T-helper 1 cell treated with Interleukin-12 subunit alpha and Interleukin-12 subunit beta and Interleukin-4 antibody, amounts not matched to agents 30 ng/mL and 1 ng/mL, for 36 hours (primary cell): ENCODE data around the gene SMOC2. TPM values are rescaled to one million over a fixed set of nuclear protein-coding genes. Genes with fewer than 3 reads are reported as not detected.

Source experiments
- intact Hi-C: fragments of 100-400 bp; cut with micrococcal nuclease; formaldehyde crosslinking; loops from one replicate; pipeline ENCODE4 v1.15.1; 2024
- total RNA-seq: library from RNA; stranded (reverse); gene quantifications from 2 replicates; pipeline ENCODE4 v1.2.3, GENCODE V29; 2022

The SMOC2 gene
- total RNA-seq, 1 donor from 2014 or later = not detected

DNA sequence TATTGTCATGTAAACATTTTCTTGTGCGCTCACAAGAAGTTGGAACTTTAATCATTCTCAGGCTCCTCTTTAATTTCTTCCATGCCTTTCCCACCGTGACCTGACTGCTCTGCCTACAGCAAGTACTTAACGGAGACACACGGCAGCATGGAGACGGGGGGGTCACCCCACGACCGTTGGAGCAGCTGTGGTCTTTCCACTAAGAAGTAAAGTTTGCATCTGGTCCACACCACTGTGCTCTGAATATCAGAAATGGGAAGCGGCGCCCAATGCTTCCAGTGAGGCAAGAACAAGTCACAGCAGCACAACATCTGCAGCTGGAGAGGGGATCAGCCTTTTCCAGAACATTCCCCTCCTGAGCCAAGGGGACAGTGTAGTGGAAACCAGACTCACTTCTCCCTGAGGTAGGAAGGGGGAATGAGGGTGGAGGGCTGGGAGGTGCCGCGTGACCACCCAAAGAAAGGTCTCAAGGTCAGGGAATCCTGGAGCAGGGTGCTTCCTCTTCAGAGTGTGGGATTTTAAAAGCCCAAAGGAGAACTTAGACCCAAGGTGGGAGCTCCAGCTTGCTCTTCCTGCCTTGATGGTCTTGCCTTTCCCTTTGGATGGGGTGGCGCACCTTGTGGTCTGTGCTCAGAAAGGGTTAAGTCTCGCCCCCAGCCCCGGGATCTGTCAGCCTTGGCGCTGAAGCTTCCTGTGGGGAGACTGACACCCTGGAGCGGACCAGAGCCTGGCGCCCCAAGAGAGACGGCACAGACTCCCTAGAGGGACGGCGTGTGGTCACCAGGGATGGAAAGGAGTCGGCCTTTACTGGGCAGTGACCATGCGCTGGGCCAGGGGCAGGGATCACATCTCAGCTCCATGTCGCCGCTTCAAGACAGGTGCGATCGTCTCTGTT, 25.6 kb upstream of the SMOC2 start:
- intact Hi-C loops = no loop called here

DNA sequence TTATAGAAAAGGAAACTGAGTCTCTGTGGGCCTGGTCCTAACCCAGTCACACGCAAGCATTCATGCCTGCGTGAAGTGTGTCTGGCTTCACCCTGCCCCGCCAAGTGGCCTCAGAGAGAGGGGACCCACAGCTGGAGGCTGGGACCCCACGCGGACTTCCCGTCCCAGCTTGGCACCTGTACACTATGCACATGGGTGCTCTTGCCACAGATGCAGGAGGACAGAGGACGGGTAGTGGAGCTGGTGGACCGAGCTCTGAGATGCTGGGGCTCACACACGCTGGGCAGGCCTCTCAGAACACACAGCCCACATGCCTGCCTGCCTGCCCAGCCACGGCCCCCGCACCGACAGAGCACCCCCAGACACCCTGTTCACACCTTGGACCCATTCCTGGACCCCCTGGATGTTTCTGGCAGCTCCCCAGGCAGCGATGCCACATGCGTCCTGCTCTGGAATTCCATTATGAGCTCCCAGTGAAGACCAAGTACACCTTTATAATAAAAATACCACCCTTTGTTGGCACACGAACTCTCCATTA, 24.9 kb upstream of the SMOC2 start:
- intact Hi-C loops = no loop called here

DNA sequence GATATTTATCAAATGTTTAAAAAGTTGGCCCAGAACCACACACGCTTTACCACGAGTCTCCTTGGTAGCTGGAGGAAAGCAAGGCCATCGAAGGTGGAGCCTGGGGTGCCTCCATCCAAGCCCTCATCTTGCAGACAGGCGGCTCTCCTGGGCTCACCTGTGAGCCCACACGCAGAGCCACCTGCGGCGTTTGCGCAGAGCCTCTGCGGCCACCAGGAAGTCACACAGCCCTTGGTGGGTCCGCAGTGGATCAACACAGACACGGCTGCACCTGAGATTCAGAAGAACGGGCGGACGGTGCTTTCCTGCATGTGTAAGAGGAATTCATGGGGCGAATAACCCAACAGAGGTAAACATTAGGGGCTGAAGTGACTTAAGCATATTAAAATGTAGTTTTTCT, 24.5 kb upstream of the SMOC2 start:
- intact Hi-C loops = no loop called here

DNA sequence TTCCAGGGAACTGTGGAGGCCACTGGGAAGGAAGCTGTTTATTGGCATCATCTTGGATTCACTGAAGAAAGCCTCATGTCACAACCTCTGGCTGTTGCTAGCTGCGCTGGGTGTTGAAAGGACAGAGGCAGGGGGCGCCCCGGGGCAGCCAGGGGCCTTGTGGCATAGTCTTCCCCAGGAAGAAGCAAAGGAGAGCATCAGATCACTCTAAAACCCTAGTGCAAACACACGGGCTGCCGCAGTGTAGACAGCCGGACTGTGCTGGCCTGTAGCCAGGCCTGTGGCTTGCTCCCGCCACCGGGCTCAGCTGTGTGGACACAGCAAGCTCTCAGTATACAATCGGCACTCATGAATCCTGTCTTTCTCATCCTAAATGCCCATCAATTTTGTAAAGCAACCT, 23.8 kb upstream of the SMOC2 start:
- intact Hi-C loops = no loop called here

DNA sequence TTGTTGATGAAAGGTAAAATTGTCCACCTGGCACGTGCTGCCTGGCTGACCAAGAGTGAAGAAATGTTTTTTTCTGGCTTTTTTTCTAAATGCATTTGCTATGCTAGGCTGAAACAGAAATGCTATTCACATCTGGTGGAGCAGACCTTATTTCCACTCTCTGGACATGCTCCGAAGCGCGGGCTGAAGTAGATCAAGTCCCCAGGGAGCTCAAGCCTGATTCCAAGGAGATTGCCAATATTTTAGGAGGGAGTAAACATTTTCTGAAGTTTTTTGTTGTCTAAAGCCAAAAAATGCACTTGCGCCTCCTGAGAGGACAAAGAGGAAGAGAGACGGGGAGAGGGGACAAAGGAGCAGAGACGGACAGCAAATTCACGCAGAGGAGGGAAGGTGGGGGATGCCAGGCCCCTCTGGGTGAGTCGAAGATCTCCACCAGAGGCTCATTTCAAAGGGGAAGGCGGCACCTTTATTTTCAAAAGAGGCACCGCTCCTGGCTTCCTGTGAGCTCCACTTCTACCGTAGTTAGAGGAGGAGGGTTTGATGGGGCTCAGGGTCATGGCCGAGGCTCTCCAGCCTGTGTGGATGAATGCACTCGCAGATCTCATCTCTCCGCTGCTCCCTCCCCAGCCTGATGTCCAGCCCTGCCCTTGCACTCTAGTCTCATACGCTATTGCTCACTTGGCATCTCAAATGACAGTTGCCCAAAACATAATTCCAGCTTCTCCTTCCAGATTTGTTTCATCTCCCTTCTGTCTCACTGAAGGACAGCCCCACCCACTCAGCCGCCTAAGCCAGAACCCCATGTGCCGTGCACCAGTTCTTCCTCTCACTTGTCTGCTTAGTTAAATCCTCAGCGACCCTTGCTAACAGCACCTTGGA, 23.1 kb upstream of the SMOC2 start:
- intact Hi-C loops = no loop called here

DNA sequence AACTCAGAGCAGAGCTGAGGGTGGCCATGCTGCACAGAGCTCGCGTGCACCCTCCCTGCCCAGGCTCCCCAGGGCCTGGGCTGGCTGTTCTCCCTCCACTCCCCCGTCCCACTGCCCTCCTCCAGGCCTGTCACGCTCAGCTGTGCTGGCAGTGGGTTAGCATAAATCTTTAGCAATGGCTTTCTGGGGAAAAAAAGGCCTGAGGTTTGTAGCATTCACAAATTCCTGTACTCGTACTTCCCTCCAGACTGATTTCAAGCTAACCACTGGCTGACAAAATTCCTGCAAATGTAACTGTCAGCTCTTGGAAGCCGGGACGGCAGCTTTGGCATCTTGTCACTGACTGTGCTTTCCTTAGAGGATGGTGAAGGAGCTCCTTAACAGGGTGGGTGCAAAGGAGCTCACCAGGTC, 22.3 kb upstream of the SMOC2 start:
- intact Hi-C loops = no loop called here

DNA sequence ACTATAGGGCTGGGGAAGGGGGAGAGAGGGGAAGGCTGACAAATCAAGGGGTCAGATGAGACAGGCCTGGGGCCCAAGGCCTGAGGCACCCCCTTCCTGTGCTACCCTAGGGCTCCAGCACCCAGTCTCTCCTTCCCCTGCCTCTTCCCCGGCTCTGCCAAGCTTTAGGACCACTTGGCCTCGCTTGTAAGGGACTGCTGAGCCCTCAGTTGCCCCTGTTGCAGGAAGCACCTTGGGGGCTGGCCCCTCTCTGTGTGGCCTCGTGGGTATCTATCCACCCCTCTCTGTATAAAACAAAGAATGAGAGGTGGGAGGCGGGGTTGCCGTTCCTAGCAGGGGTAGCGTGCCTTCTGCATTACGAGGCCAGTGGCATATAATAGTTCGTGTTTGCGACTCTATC, 21.4 kb upstream of the SMOC2 start:
- intact Hi-C loops = no loop called here

DNA sequence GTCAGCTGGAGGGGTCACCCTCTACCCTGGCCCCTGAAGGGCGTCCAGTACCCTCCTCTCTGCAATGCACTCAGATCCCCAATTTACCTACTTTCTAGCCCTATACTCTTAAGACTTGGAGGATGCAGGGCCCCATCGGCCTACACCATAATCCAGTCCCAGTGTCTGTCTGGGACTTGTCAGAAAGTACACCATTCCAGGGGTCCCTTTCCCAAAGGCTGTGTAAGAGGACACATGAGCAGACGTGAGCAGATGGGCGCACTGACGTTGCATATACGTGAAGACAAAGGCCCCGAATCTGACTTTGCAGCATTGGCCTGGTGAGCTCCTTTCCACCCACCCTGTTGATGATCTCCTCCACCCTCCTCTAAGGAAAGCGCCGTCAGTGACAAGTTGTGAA, 20.9 kb upstream of the SMOC2 start:
- intact Hi-C loops = no loop called here

DNA sequence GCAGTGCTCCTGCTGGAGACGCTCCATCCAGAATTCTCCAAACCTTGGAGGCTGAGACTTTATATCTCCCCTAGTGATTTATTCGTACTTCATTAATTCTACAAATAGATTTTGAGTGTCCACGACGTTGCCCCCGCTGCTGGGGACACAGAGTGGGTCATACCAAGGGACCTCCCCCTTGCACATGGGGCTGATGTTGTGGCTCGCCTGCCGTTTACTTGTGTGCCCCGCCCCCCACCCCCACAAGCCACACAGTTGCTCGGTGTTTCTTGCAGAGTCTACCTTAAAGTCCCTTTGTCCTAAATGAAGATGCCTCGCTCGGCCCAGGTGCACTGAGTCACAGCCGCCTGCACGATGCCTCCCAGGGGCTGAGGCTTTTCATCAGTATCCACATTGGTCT, 20.3 kb upstream of the SMOC2 start:
- intact Hi-C loops = no loop called here

DNA sequence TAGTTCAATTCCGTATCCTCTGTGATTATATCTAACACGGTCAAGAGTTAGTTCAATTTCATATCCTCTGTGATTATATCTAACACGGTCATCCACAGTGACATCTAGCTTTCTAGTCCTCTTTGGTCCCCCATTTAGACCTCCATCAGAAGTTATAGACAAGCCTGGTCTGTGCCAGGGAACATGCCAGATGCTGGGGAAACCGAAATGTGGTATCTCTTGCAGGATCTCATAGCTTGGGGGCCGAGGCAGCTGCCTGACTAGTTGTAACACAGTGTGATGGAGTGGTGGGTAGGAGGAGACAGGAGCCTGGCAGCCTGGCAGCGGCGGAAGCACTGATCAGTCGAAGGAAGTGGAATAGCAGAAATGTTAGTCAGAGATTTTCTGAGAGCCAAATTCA, 13.8 kb upstream of the SMOC2 start:
- intact Hi-C loops = no loop called here

DNA sequence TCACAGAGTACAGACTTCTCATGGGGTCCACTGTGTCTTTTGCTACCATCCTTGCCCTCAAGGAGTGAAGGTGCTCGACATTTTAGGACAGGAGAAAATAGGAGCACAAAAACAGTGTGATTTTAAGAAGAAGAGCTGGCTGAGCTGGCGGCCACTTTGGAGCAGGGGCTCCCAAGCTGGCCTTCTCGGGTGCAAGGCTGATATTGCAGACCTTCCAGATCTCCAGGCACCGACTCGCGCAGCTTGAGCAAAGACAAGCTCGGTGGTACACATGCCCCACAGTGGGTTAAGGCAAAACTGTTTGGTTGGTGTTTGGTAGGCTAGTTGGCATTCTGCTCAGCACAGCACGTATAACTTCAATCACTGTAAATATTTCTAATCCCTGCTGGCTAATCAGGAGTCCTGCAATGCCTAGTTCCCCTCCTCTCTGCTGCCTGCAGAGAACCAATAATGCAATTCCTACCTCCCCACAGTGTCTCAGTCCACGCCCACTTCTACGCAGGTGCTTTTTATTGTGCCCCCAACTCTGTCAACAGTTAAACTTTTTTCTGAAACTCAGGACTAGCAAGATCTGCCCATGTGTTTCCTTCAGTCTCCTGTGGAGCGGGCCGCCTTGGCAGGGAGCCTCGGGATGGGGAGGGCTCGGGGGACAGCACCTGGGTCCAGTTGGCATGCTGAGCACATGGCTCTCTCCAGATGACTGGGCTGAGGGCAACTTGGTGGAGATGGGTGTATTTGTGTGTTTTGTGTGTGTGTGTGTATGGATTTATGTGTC, 12.7 kb upstream of the SMOC2 start:
- intact Hi-C loops = no loop called here

DNA sequence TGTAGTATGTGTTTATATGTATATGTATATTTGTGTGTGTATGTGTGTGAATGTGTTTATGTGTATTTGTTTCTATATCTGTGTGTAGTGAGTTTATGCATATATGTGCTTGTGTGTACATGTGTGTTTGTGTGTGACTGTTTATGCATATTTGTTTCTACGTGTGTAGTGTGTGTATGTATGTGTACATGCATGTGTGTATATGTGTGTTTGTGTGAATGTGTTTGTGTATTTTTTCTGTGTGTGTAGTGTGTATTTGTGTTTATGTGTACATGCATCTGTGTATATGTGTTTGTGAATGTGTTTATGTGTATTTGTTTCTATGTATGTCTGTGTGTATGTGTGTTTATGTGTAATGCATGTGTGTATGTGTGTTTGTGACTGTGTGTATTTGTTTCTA, 12.1 kb upstream of the SMOC2 start:
- intact Hi-C loops = no loop called here

DNA sequence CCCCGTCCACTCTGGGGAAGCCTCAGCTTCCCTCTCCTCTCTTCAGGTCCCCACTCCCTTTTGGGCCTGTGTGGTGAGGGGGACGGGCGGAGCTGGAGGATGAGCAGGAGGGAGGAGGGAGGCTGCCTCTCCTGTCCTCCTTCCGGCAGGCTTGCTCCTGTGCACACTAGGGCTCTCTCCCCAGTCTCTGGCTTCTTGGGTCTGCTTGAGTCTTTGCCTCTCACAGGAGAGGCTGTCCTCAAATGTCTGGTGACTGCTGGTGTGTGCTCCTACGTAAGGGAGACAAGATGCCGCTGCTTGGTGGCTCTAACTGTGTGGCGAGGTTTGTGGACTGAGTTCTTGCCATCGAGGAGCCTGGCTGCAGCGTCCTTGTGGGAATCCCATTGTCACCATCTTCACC, 8.8 kb upstream of the SMOC2 start:
- intact Hi-C loops = no loop called here

DNA sequence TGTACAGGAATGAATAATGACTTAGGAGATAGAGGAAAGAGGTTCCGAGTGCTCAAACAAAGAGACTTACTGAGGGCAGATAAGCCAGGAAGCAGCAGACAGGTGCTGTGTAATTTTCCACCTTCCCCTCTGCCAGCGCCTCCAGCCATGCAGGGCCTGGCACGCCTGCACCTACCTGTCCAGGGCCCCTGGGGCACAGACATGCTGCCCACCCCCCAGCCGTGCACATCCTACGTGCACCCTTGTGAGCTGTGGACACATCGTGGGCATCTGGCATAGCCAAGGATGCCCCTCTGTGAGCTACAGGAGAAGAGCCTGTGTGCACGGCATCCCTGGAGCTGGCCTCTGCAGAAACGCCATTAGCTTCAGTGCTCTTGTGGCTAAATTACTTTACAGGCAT, 7.1 kb upstream of the SMOC2 start:
- intact Hi-C loops = no loop called here

DNA sequence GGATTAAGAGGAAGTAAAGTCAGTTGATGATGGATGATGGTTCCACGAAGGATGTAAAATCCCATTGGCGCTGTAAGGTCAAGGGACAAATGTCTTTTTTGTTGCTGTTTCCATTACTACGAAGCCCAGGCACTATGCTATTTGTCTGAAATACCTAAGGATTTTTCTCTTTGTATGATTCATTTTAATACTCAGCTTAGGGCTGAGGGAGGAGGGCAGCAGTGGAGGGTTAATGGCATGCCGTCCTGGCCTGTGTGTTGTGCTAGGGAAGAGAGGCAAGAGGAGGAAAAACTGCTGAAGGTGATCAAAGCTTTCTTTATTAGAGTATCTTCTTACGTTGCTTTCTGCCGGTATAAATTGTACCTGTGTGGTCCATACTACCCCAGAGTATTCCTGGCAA, 6.5 kb upstream of the SMOC2 start:
- intact Hi-C loops = no loop called here

DNA sequence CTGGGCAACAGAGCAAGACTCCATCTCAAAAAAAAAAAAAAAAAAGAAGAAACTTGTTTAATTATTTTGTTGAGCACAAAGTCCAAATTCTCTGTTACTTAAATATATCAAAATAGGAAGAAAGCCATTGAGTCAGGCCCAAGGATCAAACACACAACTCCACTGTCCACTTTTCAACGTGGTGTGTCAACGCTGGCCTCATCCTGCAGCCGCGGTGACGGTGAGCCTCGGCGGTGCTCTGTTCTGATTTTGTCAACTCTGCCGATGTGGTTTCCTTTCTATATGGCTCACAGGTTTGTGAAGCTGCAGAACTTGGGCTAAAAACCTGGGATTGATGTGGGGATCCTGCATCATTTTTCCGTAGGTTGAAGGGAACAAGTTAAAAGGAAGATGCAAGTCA, 3.2 kb upstream of the SMOC2 start:
- intact Hi-C loops = no loop called here

DNA sequence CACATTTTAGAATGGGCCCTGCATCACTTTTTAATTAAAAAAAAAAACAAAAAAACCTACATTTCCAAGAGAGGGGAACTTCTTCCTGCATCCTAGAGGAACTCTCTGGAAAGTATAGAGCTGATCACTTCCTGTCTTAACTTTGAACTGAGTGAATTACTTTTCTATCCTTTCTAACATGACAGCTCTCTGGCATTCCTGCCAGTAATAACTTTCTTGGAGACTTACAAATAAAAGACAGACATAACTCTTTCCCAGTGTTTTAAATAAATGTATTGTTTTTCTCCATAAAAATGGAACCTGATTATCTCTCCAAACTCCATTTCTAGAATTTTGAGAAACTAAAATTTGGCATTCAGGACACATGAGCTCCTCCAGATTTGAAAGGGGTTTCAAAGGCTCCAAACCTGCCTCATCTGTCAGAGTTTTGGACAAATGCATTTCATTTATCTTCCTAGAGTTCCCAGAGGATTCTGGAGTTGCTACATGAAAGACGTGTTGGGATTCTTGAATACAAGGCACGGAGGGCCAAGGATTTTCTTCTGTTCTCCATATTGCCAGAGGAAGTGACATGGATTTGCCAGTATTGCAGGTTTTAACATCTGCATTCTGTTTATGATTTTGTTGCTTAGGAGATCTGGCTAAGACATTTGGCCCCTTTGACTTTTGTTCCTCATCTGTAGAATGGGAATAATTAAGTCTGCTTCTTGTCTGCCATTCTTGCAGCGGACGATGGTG, 2.0 kb upstream of the SMOC2 start:
- intact Hi-C loops = no loop called here

DNA sequence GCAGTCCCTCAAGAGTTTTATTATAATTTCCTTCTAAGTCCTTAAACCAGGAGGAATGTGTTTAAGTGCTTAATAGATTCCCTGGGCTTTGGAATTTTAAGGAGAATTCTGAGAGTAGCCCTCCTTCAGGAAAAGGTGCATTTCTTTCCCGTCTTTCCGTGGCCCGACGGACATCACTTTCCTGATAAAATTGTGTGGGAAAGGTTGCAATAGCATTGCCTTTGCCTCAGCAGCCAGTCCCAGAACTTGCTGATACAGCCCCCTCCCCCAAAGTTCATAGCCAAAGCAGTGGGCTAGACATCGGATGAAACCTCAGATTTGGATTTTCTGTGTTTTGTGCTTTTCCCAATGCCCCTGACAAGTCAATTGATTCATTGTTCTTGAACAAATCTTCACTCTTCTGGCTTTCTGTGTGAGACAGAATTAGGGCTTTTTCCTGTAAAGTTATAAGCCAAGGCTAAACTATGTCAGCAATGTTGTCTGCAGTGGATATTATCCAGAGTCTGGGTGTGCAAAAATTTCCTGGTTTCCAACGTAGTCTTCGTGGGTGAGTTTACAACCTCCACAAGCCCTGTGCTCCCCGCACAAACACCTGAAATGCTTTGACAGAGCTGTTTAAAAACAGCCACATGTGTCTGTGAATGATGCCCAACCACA, 1.1 kb upstream of the SMOC2 start:
- intact Hi-C loops = no loop called here

DNA sequence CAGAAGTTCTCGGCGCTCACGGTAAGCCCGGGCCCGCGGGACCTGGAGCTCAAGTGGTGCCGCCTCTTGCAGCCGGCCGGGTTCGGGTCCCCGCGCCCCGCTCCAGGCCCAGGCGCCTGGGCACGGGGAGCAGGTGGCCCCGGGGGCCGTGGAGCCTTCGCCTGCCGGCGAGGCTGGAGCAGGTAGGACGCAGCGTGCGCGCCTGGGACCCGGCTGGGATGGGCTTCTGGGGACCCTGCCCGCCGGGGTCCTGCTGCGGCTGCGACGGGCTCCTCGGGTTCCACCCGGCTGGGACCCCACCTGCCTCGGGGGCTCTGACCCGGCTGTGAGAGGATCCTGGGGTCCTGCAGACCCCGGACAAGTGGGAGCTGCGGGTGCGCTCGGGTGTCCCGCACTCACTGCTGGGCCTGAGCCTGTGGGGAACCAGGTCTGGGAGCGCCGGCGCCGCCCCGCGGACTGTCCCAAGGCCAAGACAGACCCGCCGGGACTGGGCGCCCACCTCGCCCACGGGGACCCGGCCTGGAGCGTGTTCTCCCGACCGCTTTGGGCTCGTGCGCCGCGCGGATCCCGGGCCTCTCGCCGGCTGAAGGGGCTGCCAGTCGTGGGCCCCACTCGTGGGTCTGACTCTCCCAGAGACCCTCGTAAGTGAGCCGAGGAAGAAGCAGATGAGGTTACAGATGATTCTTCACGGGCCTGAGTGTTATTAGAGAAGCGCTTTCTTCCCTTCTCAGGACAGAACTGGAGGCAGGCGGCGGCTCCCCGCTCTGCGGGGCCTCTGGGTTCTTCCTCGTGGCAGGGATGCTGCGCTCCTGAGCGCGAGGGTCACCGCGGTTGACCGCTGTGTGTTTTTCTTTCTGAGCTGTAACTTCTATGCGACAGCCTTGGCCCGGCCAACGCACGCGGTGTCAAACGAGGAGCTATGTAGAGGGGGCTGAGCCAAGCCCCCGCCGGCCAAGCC, 729 bp downstream of the SMOC2 start:
- intact Hi-C loops = no loop called here
